ENCODE results near the gene TROAP.

TROAP gene

GRCh38 chr12:49366652-49367380 is 43.8 kb downstream of the TROAP start:
- POLR2A ChIA-PET, result interaction anchor here (0.8 to 2.8 kb wide), 57 partner anchors 8 to 375 kb away, joined by 3 to 34 read pairs (median 5); partner anchors contain the start of genes DNAJC22, MCRS1, PRPF40B and PRPH
- TF ChIP-seq L3MBTL2 (conservative IDR thresholded peaks at IDR 0.05) (peak; percentile 57; the same call in 1 of the 2 replicates), ELF4 (IDR thresholded peaks at IDR 0.05) (peak; percentile 55), BHLHE40 (IDR thresholded peaks at IDR 0.05; ENCODE audit: borderline replicate concordance) (no peak), LEF1 (IDR thresholded peaks at IDR 0.05; ENCODE audit: borderline replicate concordance) (0 out of 2 replicates have a peak, but pooled peaks have one; percentile 20)
- CTCF ChIA-PET, result interaction anchor here (0.6 to 2.1 kb wide), 11 partner anchors 8 to 476 kb away, joined by 3 to 17 read pairs (median 5); no protein-coding TSS in a partner anchor
- DNase-seq (ENCODE audit: extremely low spot score), result peak; percentile 93

GRCh38 chr12:49367381-49368239 is 44.6 kb downstream of the TROAP start, which contains the start of gene SPATS2:
SPATS2 (plus strand) TSS chr12:49367462; CDS start chr12:49461013, 93,551 bp downstream.
- ChIA-PET POLR2A (interaction anchor here (0.6 to 2.8 kb wide), 54 partner anchors 9 to 374 kb away, joined by 3 to 34 read pairs (median 5); partner anchors contain the start of genes DNAJC22, MCRS1, PRPF40B and PRPH), CTCF (interaction anchor here (0.6 to 2.1 kb wide), 10 partner anchors 9 to 477 kb away, joined by 3 to 17 read pairs (median 4); no protein-coding TSS in a partner anchor)
- DNase-seq (ENCODE audit: extremely low spot score), result no peak
- TF ChIP-seq CTBP1 (IDR thresholded peaks at IDR 0.05; ENCODE audit: borderline replicate concordance), result no peak
- no peak for TF ChIP-seq ELF4 (IDR thresholded peaks at IDR 0.05)
- no peak for TF ChIP-seq L3MBTL2 (conservative IDR thresholded peaks at IDR 0.05)
- TF ChIP-seq NFRKB (IDR thresholded peaks at IDR 0.05), result no peak
- TF ChIP-seq LEF1 (IDR thresholded peaks at IDR 0.05; ENCODE audit: borderline replicate concordance), result no peak
- TF ChIP-seq SP1 (IDR thresholded peaks at IDR 0.05), result no peak
- TF ChIP-seq BHLHE40 (IDR thresholded peaks at IDR 0.05; ENCODE audit: borderline replicate concordance), result no peak
- TF ChIP-seq FOXA1 (IDR thresholded peaks at IDR 0.05), result no peak
- no peak for TF ChIP-seq FOXK2 (IDR thresholded peaks at IDR 0.05)
- no peak for TF ChIP-seq TARDBP (IDR thresholded peaks at IDR 0.05)
- no peak for TF ChIP-seq FOXM1 (IDR thresholded peaks at IDR 0.05; ENCODE audit: borderline replicate concordance)
- no peak for TF ChIP-seq ZNF384 (IDR thresholded peaks at IDR 0.05)
- no peak for TF ChIP-seq HDGF (IDR thresholded peaks at IDR 0.05; ENCODE audit: borderline replicate concordance)

- ChIA-PET POLR2A (interaction anchor here (0.6 kb wide), 1 partner anchor 107 kb away, joined by 4 read pairs; no protein-coding TSS in a partner anchor), CTCF (interaction anchor here (0.8 kb wide), 1 partner anchor 20 kb away, joined by 3 read pairs; no protein-coding TSS in a partner anchor)
- no peak for DNase-seq (ENCODE audit: extremely low spot score)
- TF ChIP-seq FOXK2 (IDR thresholded peaks at IDR 0.05) (no peak), FOXM1 (IDR thresholded peaks at IDR 0.05; ENCODE audit: borderline replicate concordance) (no peak), PKNOX1 (IDR thresholded peaks at IDR 0.05) (no peak), TARDBP (IDR thresholded peaks at IDR 0.05) (no peak), ARNT (IDR thresholded peaks at IDR 0.05) (no peak), NFRKB (IDR thresholded peaks at IDR 0.05) (no peak), FOXA1 (IDR thresholded peaks at IDR 0.05) (no peak), BHLHE40 (IDR thresholded peaks at IDR 0.05; ENCODE audit: borderline replicate concordance) (no peak), SP1 (IDR thresholded peaks at IDR 0.05) (no peak), LEF1 (IDR thresholded peaks at IDR 0.05; ENCODE audit: borderline replicate concordance) (no peak), HDGF (IDR thresholded peaks at IDR 0.05; ENCODE audit: borderline replicate concordance) (no peak), ELF4 (IDR thresholded peaks at IDR 0.05) (no peak), SUZ12 (IDR thresholded peaks at IDR 0.05) (no peak), CTBP1 (IDR thresholded peaks at IDR 0.05; ENCODE audit: borderline replicate concordance) (no peak), ZNF384 (IDR thresholded peaks at IDR 0.05) (no peak), L3MBTL2 (conservative IDR thresholded peaks at IDR 0.05) (no peak)
These were observed 45.2 kb downstream of the TROAP start for GRCh38 chr12:49368240-49368600.

GRCh38 chr12:49369411-49370145 is 46.5 kb downstream of the TROAP start:
- DNase-seq (ENCODE audit: extremely low spot score), result peak; percentile 64
- no peak for TF ChIP-seq HDGF (IDR thresholded peaks at IDR 0.05; ENCODE audit: borderline replicate concordance)
- no peak for TF ChIP-seq FOXA1 (IDR thresholded peaks at IDR 0.05)
- no peak for TF ChIP-seq PKNOX1 (IDR thresholded peaks at IDR 0.05)
- TF ChIP-seq ZNF384 (IDR thresholded peaks at IDR 0.05), result no peak
- TF ChIP-seq TARDBP (IDR thresholded peaks at IDR 0.05), result no peak
- TF ChIP-seq FOXM1 (IDR thresholded peaks at IDR 0.05; ENCODE audit: borderline replicate concordance), result no peak
- TF ChIP-seq L3MBTL2 (conservative IDR thresholded peaks at IDR 0.05), result no peak
- no peak for TF ChIP-seq BHLHE40 (IDR thresholded peaks at IDR 0.05; ENCODE audit: borderline replicate concordance)
- no peak for TF ChIP-seq FOXK2 (IDR thresholded peaks at IDR 0.05)
- no peak for TF ChIP-seq ARNT (IDR thresholded peaks at IDR 0.05)
- TF ChIP-seq SUZ12 (IDR thresholded peaks at IDR 0.05), result no peak
- no peak for TF ChIP-seq CTBP1 (IDR thresholded peaks at IDR 0.05; ENCODE audit: borderline replicate concordance)
- no peak for TF ChIP-seq SP1 (IDR thresholded peaks at IDR 0.05)
- no peak for TF ChIP-seq ELF4 (IDR thresholded peaks at IDR 0.05)
- ChIA-PET POLR2A (interaction anchor here (1.4 kb wide), 1 partner anchor 12 kb away, joined by 3 read pairs; no protein-coding TSS in a partner anchor), CTCF (no interaction called here)

- no peak for DNase-seq (ENCODE audit: extremely low spot score)
- CTCF ChIA-PET, result no interaction called here
- TF ChIP-seq FOXK2 (IDR thresholded peaks at IDR 0.05), result no peak
- TF ChIP-seq CTBP1 (IDR thresholded peaks at IDR 0.05; ENCODE audit: borderline replicate concordance), result no peak
- TF ChIP-seq FOXA1 (IDR thresholded peaks at IDR 0.05), result no peak
- no peak for TF ChIP-seq SUZ12 (IDR thresholded peaks at IDR 0.05)
- TF ChIP-seq SP1 (IDR thresholded peaks at IDR 0.05), result no peak
- TF ChIP-seq ELF4 (IDR thresholded peaks at IDR 0.05), result no peak
- no peak for TF ChIP-seq ZNF384 (IDR thresholded peaks at IDR 0.05)
- TF ChIP-seq L3MBTL2 (conservative IDR thresholded peaks at IDR 0.05), result no peak
- TF ChIP-seq ARNT (IDR thresholded peaks at IDR 0.05), result no peak
- TF ChIP-seq BHLHE40 (IDR thresholded peaks at IDR 0.05; ENCODE audit: borderline replicate concordance), result no peak
- no peak for TF ChIP-seq FOXM1 (IDR thresholded peaks at IDR 0.05; ENCODE audit: borderline replicate concordance)
- TF ChIP-seq NFRKB (IDR thresholded peaks at IDR 0.05), result no peak
- TF ChIP-seq LEF1 (IDR thresholded peaks at IDR 0.05; ENCODE audit: borderline replicate concordance), result no peak
- no peak for TF ChIP-seq PKNOX1 (IDR thresholded peaks at IDR 0.05)
- no peak for TF ChIP-seq HDGF (IDR thresholded peaks at IDR 0.05; ENCODE audit: borderline replicate concordance)
- TF ChIP-seq TARDBP (IDR thresholded peaks at IDR 0.05), result no peak
- POLR2A ChIA-PET, result interaction anchor here (1.4 kb wide), 1 partner anchor 11 kb away, joined by 3 read pairs; no protein-coding TSS in a partner anchor
These were observed 47.5 kb downstream of the TROAP start for GRCh38 chr12:49370539-49370938.
